ENCODE results near the gene CPXM2.

DNA sequence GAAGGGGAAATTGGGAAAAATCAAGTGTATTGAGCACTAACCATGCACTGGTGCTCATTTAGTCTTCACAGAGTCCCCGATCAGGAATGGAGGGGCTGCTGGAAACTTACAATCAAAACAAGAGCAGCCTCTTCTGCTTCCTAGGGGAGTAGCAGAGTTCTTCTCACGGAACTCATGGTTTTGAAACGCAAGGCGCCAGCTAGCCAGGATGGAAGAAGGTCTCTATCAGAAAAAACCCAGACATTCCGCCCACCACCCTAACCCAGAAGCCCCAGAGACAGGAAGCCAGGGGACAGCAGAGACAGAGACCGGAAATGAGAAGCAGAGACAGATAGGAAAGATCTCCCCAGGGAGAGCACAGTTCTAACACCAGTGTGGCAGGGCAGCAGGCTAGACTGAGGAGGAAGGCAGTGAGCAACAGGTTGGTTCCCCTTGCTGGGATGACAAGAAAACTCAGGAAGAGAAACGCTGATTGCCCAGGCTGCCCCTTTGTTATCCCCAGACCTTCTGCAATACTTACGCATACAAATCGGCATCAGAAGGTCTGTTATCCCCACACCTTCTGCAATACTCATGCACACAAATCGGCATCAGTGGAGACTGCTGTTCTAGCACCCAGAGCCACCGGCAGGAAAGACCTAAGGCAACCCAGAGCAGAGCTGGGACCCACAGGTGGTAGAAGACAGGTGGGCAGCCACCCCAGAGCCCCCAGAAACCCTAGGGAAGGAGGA is 99.2 kb downstream of the CPXM2 start:
- TF ChIP-seq, protein P1, sequence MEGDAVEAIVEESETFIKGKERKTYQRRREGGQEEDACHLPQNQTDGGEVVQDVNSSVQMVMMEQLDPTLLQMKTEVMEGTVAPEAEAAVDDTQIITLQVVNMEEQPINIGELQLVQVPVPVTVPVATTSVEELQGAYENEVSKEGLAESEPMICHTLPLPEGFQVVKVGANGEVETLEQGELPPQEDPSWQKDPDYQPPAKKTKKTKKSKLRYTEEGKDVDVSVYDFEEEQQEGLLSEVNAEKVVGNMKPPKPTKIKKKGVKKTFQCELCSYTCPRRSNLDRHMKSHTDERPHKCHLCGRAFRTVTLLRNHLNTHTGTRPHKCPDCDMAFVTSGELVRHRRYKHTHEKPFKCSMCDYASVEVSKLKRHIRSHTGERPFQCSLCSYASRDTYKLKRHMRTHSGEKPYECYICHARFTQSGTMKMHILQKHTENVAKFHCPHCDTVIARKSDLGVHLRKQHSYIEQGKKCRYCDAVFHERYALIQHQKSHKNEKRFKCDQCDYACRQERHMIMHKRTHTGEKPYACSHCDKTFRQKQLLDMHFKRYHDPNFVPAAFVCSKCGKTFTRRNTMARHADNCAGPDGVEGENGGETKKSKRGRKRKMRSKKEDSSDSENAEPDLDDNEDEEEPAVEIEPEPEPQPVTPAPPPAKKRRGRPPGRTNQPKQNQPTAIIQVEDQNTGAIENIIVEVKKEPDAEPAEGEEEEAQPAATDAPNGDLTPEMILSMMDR (optimal IDR thresholded peaks at IDR 0.05 in 1 of 3, IDR thresholded peaks at IDR 0.05 in 1 of 3, conservative IDR thresholded peaks at IDR 0.05 in 1 of 3; ENCODE audit: extremely low read depth in 1 of 3, insufficient read depth in 2 of 3, low read length in 3 of 3): no peak
- no peak for TF ChIP-seq EZH2 (IDR thresholded peaks at IDR 0.05; ENCODE audit: low read length)
